Tibial nerve (tissue), 4 donors: ENCODE measurements around the gene ZNF354C. TPM values are rescaled to one million over a fixed set of nuclear protein-coding genes. Genes with fewer than 3 reads are reported as not detected.

Source experiments
- DNase-seq, 2 donors: peaks; one replicate each; pipeline ENCODE4 v3.0.0-alpha.2; 2019; ENCODE audit warnings: low spot score in 2 of 2
- H3K27ac ChIP-seq, 4 donors: fragments of 200-600 bp; sonication (generic) in 3 of 4; one replicate each; pipeline ENCODE4 v1.5.1; 2017 to 2019; ENCODE audit warnings: mild to moderate bottlenecking in 1 of 4
- H3K27me3 ChIP-seq, 2 donors: fragments of 200-600 bp; sonication (generic) in 1 of 2; one replicate each; pipeline versions ENCODE4 v1.5.1 to v1.6.0; 2017 to 2019
- H3K36me3 ChIP-seq, 3 donors: fragments of 200-600 bp; sonication (generic); one replicate each; pipeline ENCODE4 v1.5.1; 2018 to 2019
- H3K4me1 ChIP-seq, 4 donors: fragments of 200-600 bp; sonication (generic) in 3 of 4; one replicate each; pipeline ENCODE4 v1.5.1; 2017 to 2019
- H3K4me3 ChIP-seq, 4 donors: fragments of 200-600 bp; sonication (generic) in 3 of 4; one replicate each; pipeline ENCODE4 v1.5.1; 2017 to 2019; ENCODE audit warnings: mild to moderate bottlenecking in 1 of 4, moderate library complexity in 1 of 4
- H3K9me3 ChIP-seq, 4 donors: fragments of 200-600 bp; sonication (generic) in 3 of 4; one replicate each; pipeline ENCODE4 v1.5.1; 2017 to 2019
- CTCF ChIP-seq, 5 experiments: fragments of 200-600 bp in 3 of 5; fragments of 450-650 bp in 2 of 5; sonication (generic) in 3 of 5; IDR thresholded peaks; one replicate each; pipeline ENCODE4 v1.5.1; 2016 to 2019; ENCODE audit warnings: antibody characterized with exemption in 5 of 5, mild to moderate bottlenecking in 3 of 5, moderate library complexity in 2 of 5
- EP300 ChIP-seq, 2 donors: sonication (generic); formaldehyde crosslinking; IDR thresholded peaks; one replicate each; pipeline ENCODE4 v1.6.1; 2017; ENCODE audit warnings: antibody characterized with exemption in 2 of 2, mild to moderate bottlenecking in 1 of 2
- POLR2A ChIP-seq, 2 donors: fragments of 450-650 bp; IDR thresholded peaks; one replicate each; pipeline ENCODE4 v1.6.1; 2017; ENCODE audit warnings: antibody characterized with exemption in 2 of 2, mild to moderate bottlenecking in 2 of 2, moderate library complexity in 2 of 2
- WGBS, 2 donors: methylation state at CpG; one replicate each; pipeline ENCODE4 v1.1.5; 2018; 5-methylcytosine and 5-hydroxymethylcytosine counted together
- total RNA-seq, 4 donors: library from RNA; depleted of rRNA; stranded (reverse); fragments of >200 nt; gene quantifications; one replicate each; pipeline ENCODE4 v1.1.0, GENCODE V29; 2016

ZNF354C gene
- total RNA-seq, 4 donors from 2014 or later = 7.0 to 9.9 (median 9.2) TPM

- DNase-seq = no peak
- H3K4me3 ChIP-seq = no peak overlapping the region
- WGBS, 2 donors = 88 to 91% methylated on average over 11 to 19 of the region's 21 CpGs
- TF ChIP-seq EP300 (IDR thresholded peaks at IDR 0.05) (no peak), POLR2A (IDR thresholded peaks at IDR 0.05) (no peak), CTCF (IDR thresholded peaks at IDR 0.05) (no peak)
- H3K27ac ChIP-seq = no peak overlapping the region
- no peaks in the 10 kb centered on the region for H3K4me1 ChIP-seq
- H3K9me3 ChIP-seq = peaks cover 0 to 42% (median 0%) of the 10 kb centered on the region in 4 donors
- peaks cover 0 to 96% (median 0%) of the 10 kb centered on the region in 3 donors for H3K36me3 ChIP-seq
- H3K27me3 ChIP-seq = no peaks in the 10 kb centered on the region
Measured at GRCh38 chr5:179124273-179124852, 64.2 kb downstream of the ZNF354C start.

- Histone ChIP-seq H3K9me3 (peaks cover 0 to 41% (median 0%) of the 10 kb centered on the region in 4 donors), H3K4me1 (no peaks in the 10 kb centered on the region), H3K4me3 (no peak overlapping the region), H3K27ac (no peak overlapping the region), H3K27me3 (no peaks in the 10 kb centered on the region), H3K36me3 (peaks cover 0 to 99% (median 0%) of the 10 kb centered on the region in 3 donors)
- 88 to 92% methylated on average over 27 to 29 of the region's 43 CpGs for WGBS, 2 donors
- DNase-seq = no peak
- no peak for TF ChIP-seq EP300 (IDR thresholded peaks at IDR 0.05)
- no peak for TF ChIP-seq POLR2A (IDR thresholded peaks at IDR 0.05)
- no peak for TF ChIP-seq CTCF (IDR thresholded peaks at IDR 0.05)
Measured at GRCh38 chr5:179124853-179125788, 64.9 kb downstream of the ZNF354C start.

GRCh38 chr5:179125789-179126505 is 65.8 kb downstream of the ZNF354C start:
- peaks cover 0 to 36% (median 0%) of the 10 kb centered on the region in 4 donors for H3K9me3 ChIP-seq
- H3K27ac ChIP-seq = no peak overlapping the region
- H3K36me3 ChIP-seq = peaks cover 0 to 99% (median 0%) of the 10 kb centered on the region in 3 donors
- TF ChIP-seq POLR2A (IDR thresholded peaks at IDR 0.05) (no peak), CTCF (IDR thresholded peaks at IDR 0.05) (no peak), EP300 (IDR thresholded peaks at IDR 0.05) (no peak)
- WGBS, 2 donors = 89 to 91% methylated on average over 20 to 23 of the region's 25 CpGs
- no peak for DNase-seq
- no peaks in the 10 kb centered on the region for H3K4me1 ChIP-seq
- no peaks in the 10 kb centered on the region for H3K27me3 ChIP-seq
- no peak overlapping the region for H3K4me3 ChIP-seq

GRCh38 chr5:179126506-179126991 is 66.4 kb downstream of the ZNF354C start:
- H3K4me1 ChIP-seq = no peaks in the 10 kb centered on the region

More at GRCh38 chr5:179126506-179126991, 66.4 kb downstream of the ZNF354C start:
- Histone ChIP-seq H3K27ac (no peak overlapping the region), H3K4me3 (no peak overlapping the region), H3K9me3 (peaks cover 0 to 30% (median 0%) of the 10 kb centered on the region in 4 donors), H3K27me3 (no peaks in the 10 kb centered on the region), H3K36me3 (peaks cover 0 to 96% (median 0%) of the 10 kb centered on the region in 3 donors)
- TF ChIP-seq CTCF (IDR thresholded peaks at IDR 0.05) (no peak), POLR2A (IDR thresholded peaks at IDR 0.05) (no peak), EP300 (IDR thresholded peaks at IDR 0.05) (no peak)
- no peak for DNase-seq
- WGBS, 2 donors = 83 to 86% methylated on average over 14 of the region's 14 CpGs
